Mesendoderm (in vitro differentiated cells): ENCODE data around the gene PDE4D.

Source experiments
- DNase-seq: peaks from one replicate; pipeline ENCODE4 v3.0.0; 2013
- H2AK5ac ChIP-seq: 2 replicates; pipeline ENCODE4 v1.6.1; 2013; ENCODE audit warnings: low read length, inconsistent platforms
- H2BK120ac ChIP-seq: 2 replicates; pipeline ENCODE4 v1.6.1; 2013; ENCODE audit warnings: low read depth, mild to moderate bottlenecking, low read length, moderate library complexity, mixed read lengths
- H2BK15ac ChIP-seq: replicated peaks from 2 replicates; pipeline ENCODE4 v1.6.1; 2013; ENCODE audit warnings: low read depth, mild to moderate bottlenecking, moderate library complexity
- H2BK5ac ChIP-seq: 2 replicates; pipeline ENCODE4 v1.6.1; 2013; ENCODE audit warnings: low read length, inconsistent platforms
- H3K18ac ChIP-seq: 2 replicates; pipeline ENCODE4 v1.6.1; 2013; ENCODE audit warnings: mild to moderate bottlenecking, low read length, mixed read lengths
- H3K23ac ChIP-seq: one replicate; pipeline ENCODE4 v1.6.1; 2013; ENCODE audit warnings: low read length
- H3K27ac ChIP-seq: 2 replicates; pipeline ENCODE4 v1.5.1; 2013; ENCODE audit warnings: low read depth, mild to moderate bottlenecking, inconsistent platforms, low read length, moderate library complexity
- H3K27me3 ChIP-seq: 2 replicates; pipeline ENCODE4 v1.6.1; 2013; ENCODE audit warnings: low read length, control low read depth, mild to moderate bottlenecking, inconsistent platforms; ENCODE audit not compliant: insufficient read depth, poor library complexity
- H3K36me3 ChIP-seq: 2 replicates; pipeline ENCODE4 v1.6.1; 2013; ENCODE audit warnings: low read length, inconsistent platforms; ENCODE audit not compliant: control insufficient read depth, insufficient read depth
- H3K4ac ChIP-seq: one replicate; pipeline ENCODE4 v1.6.1; 2013; ENCODE audit warnings: low read depth, mild to moderate bottlenecking, low read length, moderate library complexity
- H3K4me1 ChIP-seq: 2 replicates; pipeline ENCODE4 v1.6.1; 2013; ENCODE audit warnings: low read depth, low read length, inconsistent platforms; ENCODE audit not compliant: control insufficient read depth
- H3K4me2 ChIP-seq: 2 replicates; pipeline ENCODE4 v1.6.1; 2013; ENCODE audit warnings: low read length
- H3K4me3 ChIP-seq: 2 replicates; pipeline ENCODE4 v1.5.1; 2013; ENCODE audit warnings: mild to moderate bottlenecking, low read length
- H3K56ac ChIP-seq: one replicate; pipeline ENCODE4 v1.6.1; 2013; ENCODE audit warnings: low read length
- H3K79me1 ChIP-seq: 2 replicates; pipeline ENCODE4 v1.6.1; 2013; ENCODE audit warnings: low read length, inconsistent platforms
- H3K79me2 ChIP-seq: 2 replicates; pipeline ENCODE4 v1.6.1; 2013; ENCODE audit warnings: mild to moderate bottlenecking, low read length; ENCODE audit not compliant: control insufficient read depth, insufficient read depth
- H3K9ac ChIP-seq: 2 replicates; pipeline ENCODE4 v1.6.1; 2013; ENCODE audit warnings: low read length, inconsistent platforms
- H4K5ac ChIP-seq: one replicate; pipeline ENCODE4 v1.6.1; 2013; ENCODE audit warnings: low read length
- H4K8ac ChIP-seq: one replicate; pipeline ENCODE4 v1.6.1; 2013; ENCODE audit warnings: low read depth, mild to moderate bottlenecking, control low read depth, low read length, moderate library complexity
- WGBS: extraction: QIAGEN DNeasy Blood & Tissue Kit; methylation state at CpG from one replicate; pipeline ENCODE4 v1.1.7; 2013; ENCODE audit warnings: low lambda C conversion rate, missing lambda C conversion rate; ENCODE audit not compliant: insufficient coverage; ENCODE audit errors: extremely low coverage; 5-methylcytosine and 5-hydroxymethylcytosine counted together

Gene PDE4D

DNA sequence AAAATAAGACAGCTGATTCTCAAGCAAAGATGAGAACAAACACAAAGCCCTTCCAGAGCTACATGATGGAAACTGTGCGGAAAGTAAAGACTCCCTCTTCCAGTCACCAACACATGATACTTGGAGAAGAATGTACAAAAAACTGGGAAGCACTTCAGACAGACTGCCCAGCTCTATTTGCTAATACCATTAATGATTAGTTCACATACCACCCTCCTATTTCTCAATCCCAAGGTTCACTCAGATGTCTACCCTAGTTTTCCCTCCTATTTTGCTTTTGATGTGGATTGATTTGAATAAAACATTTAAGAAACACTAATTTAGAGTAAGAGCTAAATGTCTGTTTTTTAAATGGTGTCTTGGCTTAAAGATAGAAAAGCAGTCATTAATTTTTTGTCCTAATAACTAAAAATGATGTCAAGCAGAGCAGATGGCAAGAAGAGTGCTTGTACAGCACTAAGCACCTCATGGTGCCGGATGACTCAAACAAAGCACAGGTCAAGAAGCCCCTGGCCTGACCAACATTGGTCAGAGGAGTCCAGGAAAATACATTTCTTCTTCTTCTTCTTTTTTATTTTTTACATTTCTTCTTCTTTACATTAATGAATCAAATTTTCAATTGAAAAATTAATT, 639.4 kb downstream of the PDE4D start:
- Histone ChIP-seq H3K27me3 (no peaks in the 10 kb centered on the region), H3K4me1 (no peaks in the 10 kb centered on the region), H3K27ac (no peak overlapping the region), H2AK5ac (no peak overlapping the region), H3K79me2 (no peaks in the 10 kb centered on the region), H3K4me3 (no peak overlapping the region), H4K8ac (no peak overlapping the region), H3K56ac (no peak overlapping the region), H2BK120ac (no peak overlapping the region), H3K18ac (no peak overlapping the region), H3K9ac (no peak overlapping the region), H2BK5ac (no peak overlapping the region), H3K36me3 (no peaks in the 10 kb centered on the region), H3K79me1 (no peaks in the 10 kb centered on the region), H3K23ac (no peak overlapping the region), H4K5ac (no peak overlapping the region), H3K4me2 (no peak overlapping the region), H3K4ac (no peak overlapping the region), H2BK15ac (no peak overlapping the region)
- WGBS, result no CpG with 5 or more reads among the region's 2 CpGs
- no peak for DNase-seq

DNA sequence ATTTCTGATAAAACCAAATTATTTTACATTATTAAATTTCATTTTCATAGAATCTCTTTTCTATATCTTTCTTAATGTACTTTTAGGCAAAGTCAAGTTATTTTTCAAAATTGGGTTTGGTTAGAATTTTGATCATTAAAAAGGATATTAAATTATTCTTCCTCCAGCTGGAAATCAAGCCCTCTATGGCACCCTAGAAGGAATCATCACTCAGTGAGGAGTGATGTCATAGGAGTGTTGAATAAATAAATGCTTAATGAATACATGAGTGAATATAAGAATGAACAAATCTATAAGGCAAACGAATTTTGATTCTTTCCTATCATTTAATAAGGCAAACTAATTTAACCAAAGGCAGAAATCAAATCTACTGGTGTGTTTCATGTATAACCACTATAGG, 639.9 kb downstream of the PDE4D start:
- WGBS, result no CpG with 5 or more reads among the region's 1 CpG
- no peak overlapping the region for H3K4me2 ChIP-seq
- no peaks in the 10 kb centered on the region for H3K36me3 ChIP-seq
- H3K56ac ChIP-seq, result no peak overlapping the region
- H3K27ac ChIP-seq, result no peak overlapping the region
- no peaks in the 10 kb centered on the region for H3K27me3 ChIP-seq
- no peak for DNase-seq
- no peak overlapping the region for H3K4me3 ChIP-seq
- H2BK15ac ChIP-seq, result no peak overlapping the region
- no peaks in the 10 kb centered on the region for H3K79me1 ChIP-seq
- H3K79me2 ChIP-seq, result no peaks in the 10 kb centered on the region
- no peak overlapping the region for H2AK5ac ChIP-seq
- H3K4ac ChIP-seq, result no peak overlapping the region
- no peak overlapping the region for H2BK5ac ChIP-seq
- H3K9ac ChIP-seq, result no peak overlapping the region
- no peak overlapping the region for H4K5ac ChIP-seq
- no peaks in the 10 kb centered on the region for H3K4me1 ChIP-seq
- no peak overlapping the region for H3K23ac ChIP-seq
- no peak overlapping the region for H2BK120ac ChIP-seq
- H4K8ac ChIP-seq, result no peak overlapping the region
- no peak overlapping the region for H3K18ac ChIP-seq

DNA sequence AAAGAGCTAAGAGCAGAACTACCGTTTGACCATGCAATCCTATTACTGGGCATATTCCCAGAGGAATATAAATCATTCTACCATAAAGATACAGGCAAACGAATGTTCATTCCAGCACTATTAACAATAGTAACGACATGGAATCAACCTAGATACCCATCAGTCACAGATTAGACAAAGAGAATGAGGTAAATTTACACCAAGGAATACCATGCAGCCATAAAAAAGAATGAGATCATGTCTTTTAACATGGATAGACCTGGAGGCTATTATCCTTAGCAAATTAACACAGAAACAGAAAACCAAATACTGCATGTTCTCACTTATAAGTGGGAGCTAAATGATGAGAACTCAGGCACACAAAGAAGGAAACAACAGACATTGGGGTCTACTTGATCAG, 641.9 kb downstream of the PDE4D start:
- Histone ChIP-seq H2AK5ac (no peak overlapping the region), H3K56ac (no peak overlapping the region), H3K18ac (no peak overlapping the region), H3K36me3 (no peaks in the 10 kb centered on the region), H3K4me2 (no peak overlapping the region), H2BK120ac (no peak overlapping the region), H3K79me2 (no peaks in the 10 kb centered on the region), H4K5ac (no peak overlapping the region), H3K4me1 (no peaks in the 10 kb centered on the region), H3K23ac (no peak overlapping the region), H3K27me3 (no peaks in the 10 kb centered on the region), H2BK5ac (no peak overlapping the region), H3K79me1 (no peaks in the 10 kb centered on the region), H3K4ac (no peak overlapping the region), H2BK15ac (no peak overlapping the region), H4K8ac (no peak overlapping the region), H3K4me3 (no peak overlapping the region), H3K9ac (no peak overlapping the region), H3K27ac (no peak overlapping the region)
- no CpG with 5 or more reads among the region's 3 CpGs for WGBS
- DNase-seq, result no peak

DNA sequence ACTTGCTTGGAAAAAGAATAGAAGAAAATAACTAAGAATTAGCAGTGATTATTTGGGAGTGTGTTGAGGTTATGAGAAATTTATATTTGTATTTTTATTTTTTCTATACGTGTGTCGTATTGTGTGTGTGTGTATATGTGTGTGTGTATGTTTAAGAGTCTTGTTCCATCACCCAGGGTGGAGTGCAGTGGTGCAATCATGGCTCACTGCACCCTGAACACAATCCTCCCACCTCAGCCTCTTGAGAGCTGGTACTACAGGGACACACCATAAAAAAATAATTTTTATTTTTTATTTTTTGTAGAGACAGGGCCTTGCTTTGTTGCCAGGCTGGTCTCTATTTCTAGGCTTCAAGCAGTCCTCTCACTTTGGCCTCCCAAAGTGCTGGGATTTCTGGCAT, 643.8 kb downstream of the PDE4D start:
- WGBS, result 100% methylated on average over 1 of the region's 2 CpGs
- Histone ChIP-seq H2AK5ac (no peak overlapping the region), H3K79me2 (no peaks in the 10 kb centered on the region), H2BK15ac (no peak overlapping the region), H3K4me3 (no peak overlapping the region), H3K23ac (no peak overlapping the region), H3K18ac (no peak overlapping the region), H3K4ac (no peak overlapping the region), H3K27me3 (no peaks in the 10 kb centered on the region), H2BK5ac (no peak overlapping the region), H3K36me3 (no peaks in the 10 kb centered on the region), H3K79me1 (no peaks in the 10 kb centered on the region), H2BK120ac (no peak overlapping the region), H3K4me2 (no peak overlapping the region), H3K9ac (no peak overlapping the region), H4K8ac (no peak overlapping the region), H3K56ac (no peak overlapping the region), H4K5ac (no peak overlapping the region), H3K4me1 (no peaks in the 10 kb centered on the region), H3K27ac (no peak overlapping the region)
- no peak for DNase-seq

DNA sequence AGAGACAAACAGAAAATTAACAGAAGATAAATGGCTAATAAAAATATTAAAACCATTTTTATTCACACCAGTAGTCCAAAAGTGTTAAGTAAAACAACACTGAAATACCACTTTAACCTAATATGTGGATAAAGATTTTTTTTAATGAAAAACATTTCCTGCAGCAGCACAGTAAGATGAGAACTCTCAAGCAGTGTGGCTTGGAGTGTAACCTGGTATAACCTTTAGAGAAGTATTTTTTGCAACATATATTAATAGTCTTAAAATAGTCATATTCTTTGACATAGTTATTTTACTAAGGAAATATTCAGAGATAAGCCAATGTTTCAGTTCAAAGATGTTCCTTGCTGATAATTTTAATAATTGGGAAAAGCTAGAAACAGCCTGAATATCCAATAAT, 644.4 kb downstream of the PDE4D start:
- Histone ChIP-seq H2AK5ac (no peak overlapping the region), H3K79me1 (no peaks in the 10 kb centered on the region), H3K18ac (no peak overlapping the region), H3K23ac (no peak overlapping the region), H3K36me3 (no peaks in the 10 kb centered on the region), H3K4ac (no peak overlapping the region), H4K5ac (no peak overlapping the region), H4K8ac (no peak overlapping the region), H3K27me3 (no peaks in the 10 kb centered on the region), H3K9ac (no peak overlapping the region), H2BK120ac (no peak overlapping the region), H3K79me2 (no peaks in the 10 kb centered on the region), H3K4me1 (no peaks in the 10 kb centered on the region), H2BK15ac (no peak overlapping the region), H3K4me3 (no peak overlapping the region), H3K56ac (no peak overlapping the region), H3K27ac (no peak overlapping the region), H2BK5ac (no peak overlapping the region), H3K4me2 (no peak overlapping the region)
- no peak for DNase-seq

DNA sequence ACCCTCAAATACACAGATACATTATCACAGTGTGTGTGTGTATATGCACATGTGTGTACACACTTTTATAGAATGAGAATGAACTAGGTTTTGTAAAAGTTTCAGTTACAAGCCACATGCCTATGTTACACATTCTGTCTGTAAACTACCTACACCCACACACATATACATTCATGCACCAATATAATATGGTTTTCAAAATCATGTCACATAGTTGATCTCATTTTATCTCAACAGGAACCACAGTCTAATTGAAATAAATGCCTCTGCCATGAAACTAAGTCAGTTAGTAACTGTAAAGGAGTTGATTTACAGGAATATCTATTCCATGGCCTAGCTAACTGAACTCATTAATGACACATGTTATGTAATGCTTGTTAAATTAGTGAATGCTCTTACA, 646.6 kb downstream of the PDE4D start:
- Histone ChIP-seq H3K23ac (no peak overlapping the region), H3K9ac (no peak overlapping the region), H3K36me3 (no peaks in the 10 kb centered on the region), H3K27ac (no peak overlapping the region), H4K5ac (no peak overlapping the region), H2BK15ac (no peak overlapping the region), H4K8ac (no peak overlapping the region), H3K18ac (no peak overlapping the region), H3K56ac (no peak overlapping the region), H2BK5ac (no peak overlapping the region), H3K27me3 (no peaks in the 10 kb centered on the region), H3K4me2 (no peak overlapping the region), H3K4me1 (no peaks in the 10 kb centered on the region), H3K79me1 (no peaks in the 10 kb centered on the region), H2AK5ac (no peak overlapping the region), H2BK120ac (no peak overlapping the region), H3K4me3 (no peak overlapping the region), H3K79me2 (no peaks in the 10 kb centered on the region), H3K4ac (no peak overlapping the region)
- no peak for DNase-seq
